Kidney (tissue), 14 donors: ENCODE results near the gene RILPL2. TPM values are rescaled to one million over a fixed set of nuclear protein-coding genes. Genes with fewer than 3 reads are reported as not detected.
A peak's percentile ranks its signal among the peaks of the same experiment; 100 is the strongest.

Experiments
- DNase-seq, 5 donors: peaks; one replicate each; pipeline ENCODE4 v3.0.0-alpha.2; 2013 to 2020
- FAIRE-seq: peaks from 2 replicates; lab custom pipeline; 2012; peaks lifted over from hg19 to GRCh38; lab: Jason Lieb, UNC
- H3K27ac ChIP-seq, 2 donors: one replicate each; pipeline ENCODE4 v1.7.0; 2013; ENCODE audit warnings: low read depth in 2 of 2, low read length in 2 of 2, inconsistent platforms in 1 of 2
- H3K27me3 ChIP-seq: one replicate; pipeline ENCODE4 v1.7.1; 2013; ENCODE audit warnings: low read length, inconsistent platforms; ENCODE audit not compliant: control insufficient read depth, insufficient read depth
- H3K36me3 ChIP-seq, 3 donors: one replicate each; pipeline versions ENCODE4 v1.7.0 to v1.7.1; 2013; ENCODE audit warnings: low read length in 3 of 3, control low read depth in 1 of 3, inconsistent platforms in 1 of 3; ENCODE audit not compliant: insufficient read depth in 3 of 3, control insufficient read depth in 2 of 3
- H3K4me1 ChIP-seq, 3 donors: one replicate each; pipeline versions ENCODE4 v1.7.0 to v1.7.1; 2013; ENCODE audit warnings: low read length in 3 of 3, inconsistent platforms in 1 of 3, low read depth in 1 of 3; ENCODE audit not compliant: control insufficient read depth in 2 of 3, insufficient read depth in 2 of 3
- H3K4me3 ChIP-seq, 3 donors: one replicate each; pipeline versions ENCODE4 v1.7.0 to v1.8.1; 2013; ENCODE audit warnings: low read length in 3 of 3, control low read depth in 1 of 3, inconsistent platforms in 1 of 3
- H3K9ac ChIP-seq, 3 donors: one replicate each; pipeline versions ENCODE4 v1.7.0 to v1.7.1; 2013; ENCODE audit warnings: low read length in 3 of 3, control low read depth in 1 of 3, inconsistent platforms in 1 of 3
- H3K9me3 ChIP-seq, 3 donors: one replicate each; pipeline versions ENCODE4 v1.7.0 to v1.7.1; 2013; ENCODE audit warnings: low read length in 3 of 3, control low read depth in 1 of 3, inconsistent platforms in 1 of 3; ENCODE audit not compliant: control insufficient read depth in 2 of 3, insufficient read depth in 1 of 3
- CTCF ChIP-seq: IDR thresholded peaks from 3 replicates; pipeline ENCODE4 v1.5.1; 2012; ENCODE audit warnings: mild to moderate bottlenecking, moderate library complexity, borderline replicate concordance; ENCODE audit not compliant: insufficient read depth; ENCODE audit errors: extremely low read depth
- intact Hi-C: fragments of 100-400 bp; cut with DNase I; formaldehyde crosslinking; loops from one replicate; pipeline ENCODE4 v1.11.1; 2022
- polyA plus RNA-seq: library from polyadenylated mRNA; stranded (reverse); fragments of 350-450 nt; fragmentation: Illumina TruSeq; extraction: RNeasy Lipid Tissue Mini Kit (QIAGEN cat#74804); gene quantifications from one replicate; pipeline ENCODE4 v1.2.3, GENCODE V29; 2014; ENCODE audit warnings: low read depth, low replicate concordance; ENCODE audit not compliant: insufficient read depth
- total RNA-seq: library from RNA; stranded (reverse); fragmentation: NEBNext Ultra II Directional; extraction: Animal tissue kit (Norgen Biotek cat#: 25700); gene quantifications from one replicate; pipeline ENCODE4 v1.2.1, GENCODE V29; 2021
- donor health status: control.
- donor health status: control.
- donor health status: control.
- donor health status: control.
- donor health status: control.
- donor health status: DM: yes; HTN: yes; CAD: no.
- donor health status: Normal renal cell carcinoma (clear cell type).

Gene RILPL2
- total and polyA plus RNA-seq, 2 donors from 2014 or later: 8.0 to 11.1 TPM

- FAIRE-seq (no peak), DNase-seq (no peak)
- no peaks in the 10 kb centered on the region for H3K36me3 ChIP-seq
- no peaks in the 10 kb centered on the region for H3K27me3 ChIP-seq
- H3K4me3 ChIP-seq: peak overlapping the region in 2 of 3 donors; percentile 53 to 71
- no peak overlapping the region for H3K27ac ChIP-seq
- H3K9me3 ChIP-seq: no peaks in the 10 kb centered on the region
- H3K4me1 ChIP-seq: peaks cover 0 to 17% (median 4%) of the 10 kb centered on the region in 3 donors
- intact Hi-C loops: no loop called here
- TF ChIP-seq CTCF: no peak
- no peak overlapping the region for H3K9ac ChIP-seq
Measured at GRCh38 chr12:123384994-123385376, 51.5 kb downstream of the RILPL2 start.

DNA sequence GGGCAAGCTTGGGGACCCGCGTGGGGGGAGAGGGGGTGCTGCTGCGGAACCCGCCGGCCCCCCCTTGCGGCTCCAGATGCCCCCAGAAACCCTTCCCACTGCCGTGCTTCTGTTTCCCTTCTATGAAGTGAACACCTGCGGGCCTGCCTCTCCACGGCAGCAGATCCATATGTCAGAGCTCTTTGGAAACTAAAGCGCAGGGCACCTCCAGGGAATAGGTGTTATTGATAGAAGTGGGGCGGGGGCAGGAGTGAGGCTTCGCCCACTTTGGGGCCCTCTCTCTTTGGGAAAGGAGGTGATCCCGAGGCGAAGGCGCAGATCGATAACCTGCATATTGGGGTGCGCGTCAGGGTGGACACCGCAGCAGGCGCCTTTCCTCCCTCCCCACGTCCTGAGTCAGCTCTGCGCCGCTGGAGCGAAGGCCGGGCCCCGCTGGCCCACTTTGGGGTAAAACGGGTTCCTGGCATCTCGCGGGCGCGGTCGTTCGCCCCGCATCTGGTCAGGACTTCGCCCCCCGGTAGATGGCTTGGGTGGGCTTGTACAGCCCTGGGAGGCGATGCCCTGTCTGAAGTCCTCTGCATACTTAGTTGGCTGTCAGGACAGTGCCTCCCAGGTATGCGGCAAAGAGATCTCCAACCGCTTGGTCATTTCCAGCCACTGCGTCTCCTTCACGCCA, 52.0 kb downstream of the RILPL2 start:
- no peak for FAIRE-seq

DNA sequence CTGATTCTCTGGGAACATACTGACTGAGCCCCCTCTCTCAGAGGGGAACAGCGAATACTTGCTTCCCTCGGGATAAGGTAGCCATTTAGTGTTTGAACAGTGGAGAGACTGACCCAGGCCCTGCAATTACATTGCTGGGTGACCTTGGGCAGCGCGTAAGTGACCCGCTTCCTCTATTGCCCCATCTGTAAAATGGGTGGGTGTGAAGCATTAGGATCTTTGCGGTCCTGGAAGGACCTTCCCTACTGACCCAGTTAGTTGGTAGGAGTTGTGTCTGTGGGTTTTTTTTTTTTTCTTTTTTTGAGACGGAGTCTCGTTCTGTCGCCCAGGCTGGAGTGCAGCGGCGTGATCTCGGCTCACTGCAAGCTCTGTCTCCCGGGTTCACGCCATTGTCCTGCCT, 53.8 kb downstream of the RILPL2 start:
- peaks cover 0 to 8% (median 0%) of the 10 kb centered on the region in 3 donors for H3K4me1 ChIP-seq
- no peaks in the 10 kb centered on the region for H3K36me3 ChIP-seq
- intact Hi-C loops: no loop called here
- TF ChIP-seq CTCF: no peak
- H3K27ac ChIP-seq: no peak overlapping the region
- no peak for FAIRE-seq
- no peak overlapping the region for H3K4me3 ChIP-seq
- DNase-seq: no peak
- H3K9ac ChIP-seq: no peak overlapping the region
- H3K27me3 ChIP-seq: no peaks in the 10 kb centered on the region
- no peaks in the 10 kb centered on the region for H3K9me3 ChIP-seq

More for the DNA sequence above, 52.0 kb downstream of the RILPL2 start:
- Histone ChIP-seq H3K9ac (peak overlapping the region; percentile 27 to 75 (median 48)), H3K4me3 (peak overlapping the region; percentile 53 to 71 (median 56)), H3K9me3 (no peaks in the 10 kb centered on the region), H3K4me1 (peaks cover 0 to 15% (median 4%) of the 10 kb centered on the region in 3 donors), H3K27ac (peak overlapping the region; percentile 43 to 53), H3K36me3 (no peaks in the 10 kb centered on the region), H3K27me3 (no peaks in the 10 kb centered on the region)
- intact Hi-C loops: no loop called here
- no peak for TF ChIP-seq CTCF
- DNase-seq: peak in 3 of 5 donors; percentile 16 to 75 (median 26)
